HuH-7 (cell line): ENCODE results near the gene P2RX2.

Experiments used
- DNase-seq: peaks from one replicate; pipeline ENCODE4 v3.0.0; 2011; ENCODE audit warnings: low spot score

The P2RX2 gene

DNA sequence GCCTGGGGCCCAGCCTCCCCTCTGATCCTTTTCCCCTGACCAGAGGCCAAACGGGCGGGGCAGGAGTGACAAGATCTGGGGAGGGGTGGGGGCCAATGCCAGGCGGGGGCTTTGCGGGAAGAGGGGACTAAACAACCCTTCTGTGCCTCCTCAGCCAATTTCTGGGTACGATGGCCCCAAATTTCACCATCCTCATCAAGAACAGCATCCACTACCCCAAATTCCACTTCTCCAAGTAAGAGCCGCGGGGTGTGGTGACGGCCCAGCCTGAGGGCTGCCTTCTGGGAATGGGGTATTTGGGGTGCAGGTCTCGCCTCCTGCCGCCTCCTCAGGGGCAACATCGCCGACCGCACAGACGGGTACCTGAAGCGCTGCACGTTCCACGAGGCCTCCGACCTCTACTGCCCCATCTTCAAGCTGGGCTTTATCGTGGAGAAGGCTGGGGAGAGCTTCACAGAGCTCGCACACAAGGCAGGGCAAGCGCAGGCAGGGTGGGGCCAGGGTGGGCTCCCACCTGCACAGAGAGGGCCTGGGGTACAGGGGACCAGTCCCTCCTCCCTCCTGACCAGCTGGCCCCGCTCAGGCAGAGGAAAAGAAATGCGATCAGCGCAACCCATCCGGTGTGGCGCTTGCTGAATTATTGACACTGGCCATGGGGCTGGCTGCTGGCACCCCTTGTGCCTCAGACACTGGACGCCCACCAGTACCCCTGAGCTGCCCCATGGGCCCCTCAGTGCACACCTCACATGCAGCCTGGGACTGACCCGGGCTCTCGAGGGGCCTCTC, 1.7 kb downstream of the P2RX2 start:
- DNase-seq = no peak

DNA sequence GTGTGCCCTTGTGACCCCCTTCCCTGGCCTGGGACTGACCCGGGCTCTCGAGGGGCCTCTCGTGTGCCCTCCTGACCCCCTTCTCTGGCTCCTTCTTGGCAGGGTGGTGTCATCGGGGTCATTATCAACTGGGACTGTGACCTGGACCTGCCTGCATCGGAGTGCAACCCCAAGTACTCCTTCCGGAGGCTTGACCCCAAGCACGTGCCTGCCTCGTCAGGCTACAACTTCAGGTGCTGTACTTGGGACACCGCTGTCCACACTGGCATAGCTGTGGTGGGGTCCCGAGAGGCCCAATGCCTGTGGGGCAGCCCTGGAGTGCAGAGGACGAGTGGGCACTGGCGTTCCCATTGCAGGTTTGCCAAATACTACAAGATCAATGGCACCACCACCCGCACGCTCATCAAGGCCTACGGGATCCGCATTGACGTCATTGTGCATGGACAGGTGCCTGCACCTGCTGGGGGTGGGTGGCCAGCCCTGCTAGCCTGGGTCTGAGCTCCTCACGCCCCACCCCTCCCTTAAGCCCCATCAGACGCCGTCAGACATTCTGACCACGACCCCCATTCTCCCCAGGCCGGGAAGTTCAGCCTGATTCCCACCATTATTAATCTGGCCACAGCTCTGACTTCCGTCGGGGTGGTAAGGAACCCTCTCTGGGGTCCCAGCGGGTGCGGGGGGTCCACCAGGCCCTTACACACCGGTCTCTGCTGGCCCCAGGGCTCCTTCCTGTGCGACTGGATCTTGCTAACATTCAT, 2.5 kb downstream of the P2RX2 start:
- DNase-seq = no peak

DNA sequence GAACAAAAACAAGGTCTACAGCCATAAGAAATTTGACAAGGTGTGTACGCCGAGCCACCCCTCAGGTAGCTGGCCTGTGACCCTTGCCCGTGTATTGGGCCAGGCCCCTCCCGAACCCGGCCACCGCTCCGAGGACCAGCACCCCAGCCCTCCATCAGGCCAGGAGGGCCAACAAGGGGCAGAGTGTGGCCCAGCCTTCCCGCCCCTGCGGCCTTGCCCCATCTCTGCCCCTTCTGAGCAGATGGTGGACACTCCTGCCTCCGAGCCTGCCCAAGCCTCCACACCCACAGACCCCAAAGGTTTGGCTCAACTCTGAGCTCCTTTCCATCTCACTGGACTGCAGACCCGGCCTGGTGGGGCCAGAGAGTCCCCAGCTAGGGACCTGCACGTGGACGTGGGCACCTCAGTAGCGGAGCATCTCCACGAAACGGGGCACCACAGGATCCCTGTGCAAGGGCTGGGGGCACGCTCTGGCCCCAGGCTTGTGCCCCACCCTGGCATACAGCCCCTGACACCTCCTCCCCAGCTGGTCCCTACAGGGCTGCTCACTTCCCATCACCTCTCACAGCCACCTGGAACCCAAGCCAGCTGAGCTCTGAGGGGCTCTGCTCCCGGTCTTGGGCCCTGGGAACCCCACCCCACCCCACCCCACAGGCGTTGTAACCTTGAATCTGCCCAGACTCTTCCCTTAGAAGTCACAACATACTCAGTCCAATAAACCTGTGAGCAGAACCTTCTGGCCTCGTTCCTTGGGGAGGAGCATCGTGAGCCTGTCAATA, 3.3 kb downstream of the P2RX2 start:
- DNase-seq = no peak

DNA sequence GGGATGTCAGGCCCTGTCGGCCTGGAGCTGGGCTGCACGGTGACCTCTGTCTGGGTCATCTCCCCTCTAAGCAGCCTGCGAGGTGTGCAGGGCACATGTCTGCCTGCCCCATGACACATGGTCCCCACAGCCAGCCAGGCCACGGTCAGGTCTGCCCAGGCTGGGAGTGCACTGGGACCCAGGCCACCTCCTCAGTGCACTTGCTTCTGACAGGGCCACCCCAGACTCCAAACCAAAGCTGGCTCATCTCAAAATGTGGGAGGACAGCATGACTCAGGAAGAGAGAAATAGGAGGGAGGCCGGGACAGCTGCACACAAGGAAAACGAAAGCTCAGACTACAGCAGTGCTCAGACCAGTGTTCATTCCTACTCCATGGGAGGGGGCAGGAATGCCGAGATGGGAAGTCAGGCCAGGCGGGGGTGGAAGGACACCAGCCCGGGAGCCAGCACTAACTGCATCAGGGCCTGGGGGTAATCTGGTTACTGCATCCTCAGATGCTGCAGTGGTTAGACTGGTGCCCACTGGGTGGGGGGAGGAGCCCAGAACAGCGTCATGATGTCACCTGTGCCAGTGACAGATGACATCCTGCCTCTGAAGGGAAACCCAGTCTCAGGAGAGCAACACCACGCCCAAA, 4.0 kb downstream of the P2RX2 start:
- DNase-seq = no peak

DNA sequence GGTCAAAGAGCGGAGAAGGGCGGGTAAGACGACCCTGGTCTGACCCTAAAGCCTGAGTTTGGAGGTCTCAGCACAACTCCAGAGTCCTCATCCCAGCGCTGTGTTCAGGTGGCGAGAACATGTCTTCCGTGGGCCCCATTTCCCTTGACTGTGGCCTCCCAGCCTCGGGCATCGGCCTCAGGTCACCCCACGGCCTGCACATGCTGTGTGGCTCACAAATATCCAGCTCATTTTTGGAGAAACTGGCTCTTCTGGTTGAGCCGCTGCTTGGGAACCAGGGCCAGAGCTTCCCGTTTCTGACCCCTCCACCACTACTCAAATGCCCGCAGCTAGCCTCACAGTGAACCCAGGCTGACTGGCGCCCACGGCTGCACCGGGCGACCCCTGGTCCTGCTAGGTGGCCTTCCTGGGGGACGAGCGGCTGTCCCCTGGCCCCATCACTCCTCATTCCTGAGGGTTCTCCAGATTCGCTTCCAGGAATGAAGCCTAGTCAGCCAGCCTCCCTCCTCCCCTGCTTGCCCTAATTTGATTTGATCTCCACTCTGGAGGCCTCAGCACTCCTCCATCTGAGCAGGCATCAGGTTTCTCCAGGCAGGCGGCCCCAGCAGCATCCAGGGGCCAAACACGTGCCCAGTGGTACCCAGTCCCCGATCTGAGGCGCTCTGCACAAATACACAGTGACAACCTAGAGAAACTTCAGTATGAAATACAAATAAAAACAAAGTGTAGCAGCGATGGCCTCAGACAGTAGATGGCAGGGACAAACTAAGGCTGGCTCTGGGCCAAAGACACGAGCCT, 4.7 kb downstream of the P2RX2 start:
- DNase-seq = no peak

DNA sequence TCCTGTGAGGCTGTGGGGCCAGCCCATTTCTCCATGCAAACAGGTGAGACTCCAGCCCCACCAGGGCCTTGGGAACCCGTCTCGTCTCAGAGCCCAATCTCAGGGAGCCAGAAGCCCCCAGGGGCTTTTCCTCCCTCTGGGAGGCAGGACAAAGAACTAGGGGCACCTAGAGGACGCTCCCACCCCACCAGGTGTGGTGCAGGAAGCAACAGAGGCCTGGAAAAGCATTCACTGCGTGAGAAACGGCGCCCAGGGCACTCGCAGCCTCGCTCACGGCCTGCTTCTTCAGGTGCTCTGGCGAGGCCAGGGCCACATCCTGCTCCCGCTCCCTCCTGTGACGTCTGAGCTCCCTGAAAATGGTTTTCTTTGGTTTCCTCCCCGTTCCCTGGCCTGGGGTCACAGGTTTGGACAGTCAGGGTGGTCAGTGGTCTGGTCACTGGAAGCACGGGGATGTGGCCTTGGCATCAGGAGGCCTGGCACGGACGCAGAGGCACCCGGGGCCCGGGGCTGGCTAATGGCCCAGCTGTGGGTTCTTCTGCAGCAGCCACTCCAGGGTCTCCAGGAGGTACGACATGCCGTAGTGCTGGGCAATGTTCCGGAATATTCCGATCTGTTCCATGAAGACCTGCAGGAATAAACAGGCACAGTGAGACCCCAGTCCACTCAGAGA, 5.7 kb downstream of the P2RX2 start:
- DNase-seq = no peak

DNA sequence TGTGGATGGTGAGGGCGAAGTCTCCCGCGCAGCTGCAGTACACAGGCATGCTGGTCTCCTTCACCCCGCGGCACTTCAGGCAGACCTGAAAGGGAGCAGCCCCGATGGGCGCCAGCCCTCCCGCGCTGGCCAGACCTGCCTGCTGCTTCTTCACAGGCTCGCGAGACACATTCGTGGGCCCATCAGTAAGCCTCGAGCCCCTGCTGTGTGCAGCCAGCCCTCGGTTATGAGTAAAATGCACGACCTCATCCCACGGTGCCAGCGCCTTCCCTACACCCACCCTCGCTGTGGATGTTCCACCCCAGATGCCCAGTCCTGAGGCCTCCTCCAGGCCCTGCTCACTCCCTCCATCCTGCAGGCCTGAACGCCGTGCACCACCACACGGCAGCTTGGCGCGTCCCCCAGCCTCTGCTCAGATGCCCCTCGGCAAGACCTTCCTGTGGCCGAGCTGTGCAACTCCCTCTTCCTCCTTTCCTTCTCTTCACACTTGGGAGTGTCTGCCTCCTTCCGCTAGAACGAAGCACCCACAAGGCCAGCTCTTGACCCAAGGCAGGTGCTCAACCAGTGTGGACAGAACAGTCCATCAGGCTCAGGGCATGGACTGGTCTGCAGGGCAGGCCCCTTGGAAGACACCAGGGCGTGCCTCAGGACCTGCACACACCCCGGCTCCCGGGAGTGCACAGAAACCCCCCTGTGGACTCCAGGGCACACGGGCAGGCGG, 6.5 kb downstream of the P2RX2 start:
- DNase-seq = no peak

DNA sequence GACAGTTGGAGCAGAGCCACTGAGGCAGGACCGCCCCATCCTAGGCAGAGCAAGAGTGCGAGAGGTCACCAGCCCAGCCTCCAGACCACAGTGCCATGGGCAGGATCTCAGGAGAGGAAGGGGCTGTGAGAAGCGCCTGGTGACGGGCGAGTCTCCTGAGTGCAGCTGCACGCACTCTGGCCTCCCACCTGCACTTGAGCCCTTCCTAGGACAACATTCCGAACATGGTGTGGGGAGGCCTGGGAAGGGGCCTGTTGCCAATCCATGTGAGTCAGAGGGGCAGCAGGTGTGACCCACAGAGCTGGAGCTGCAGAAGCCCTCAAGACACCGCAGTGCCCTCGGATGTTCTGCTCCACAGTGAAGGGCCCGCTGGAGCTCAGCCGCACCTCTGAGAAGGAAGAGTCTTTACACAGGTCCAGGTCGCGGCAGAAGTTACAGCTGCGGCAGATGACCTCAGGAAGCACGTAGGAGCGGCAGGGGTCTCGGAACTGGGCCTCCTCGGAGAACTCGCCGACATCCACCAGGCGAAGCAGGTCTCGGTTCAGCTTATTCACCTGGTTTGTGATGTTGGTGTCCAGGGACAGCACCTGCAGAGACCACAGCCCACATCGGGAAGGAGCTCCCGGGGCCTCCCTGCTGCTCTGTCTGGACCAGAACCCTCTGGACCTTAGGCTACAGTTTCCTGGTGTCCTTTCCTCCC, 7.3 kb downstream of the P2RX2 start:
- DNase-seq = no peak

DNA sequence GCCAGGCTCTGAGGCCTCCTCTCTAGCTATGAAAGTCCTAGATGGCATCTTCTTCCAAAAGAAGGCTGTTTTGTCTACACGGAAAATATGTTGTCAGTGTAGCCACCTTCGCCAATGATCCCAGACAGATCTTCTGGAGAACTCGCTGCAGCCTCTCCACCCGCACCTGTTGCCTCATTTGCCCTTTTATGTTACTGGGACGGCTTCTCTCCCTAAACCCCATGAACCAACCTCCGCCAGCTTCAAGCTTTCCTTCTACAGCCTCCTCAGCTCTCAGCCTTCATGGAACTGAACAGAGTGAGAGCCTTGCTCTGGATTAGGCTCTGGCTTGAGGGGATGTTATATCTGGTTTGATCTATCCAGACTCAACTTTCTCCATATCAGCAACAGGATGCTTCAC, 10.8 kb downstream of the P2RX2 start:
- DNase-seq = no peak

DNA sequence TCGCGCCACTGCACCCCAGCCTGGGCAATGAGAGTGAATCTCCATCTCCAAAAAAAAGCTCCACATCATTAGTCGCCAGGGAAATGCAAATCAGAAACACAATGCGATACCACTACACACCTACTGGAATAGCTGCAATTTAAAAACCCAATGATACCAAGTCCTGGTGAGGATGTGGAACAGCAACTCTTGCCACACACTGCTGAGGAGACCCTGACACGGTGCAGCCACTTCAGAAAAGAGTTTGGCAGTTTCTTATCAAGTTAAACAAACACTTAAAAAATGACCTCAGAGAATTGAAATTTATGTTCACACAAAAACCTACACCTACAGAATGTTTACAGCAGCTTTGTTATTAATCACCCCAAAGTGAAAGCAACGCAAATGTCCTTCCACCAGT, 12.1 kb downstream of the P2RX2 start:
- no peak for DNase-seq

DNA sequence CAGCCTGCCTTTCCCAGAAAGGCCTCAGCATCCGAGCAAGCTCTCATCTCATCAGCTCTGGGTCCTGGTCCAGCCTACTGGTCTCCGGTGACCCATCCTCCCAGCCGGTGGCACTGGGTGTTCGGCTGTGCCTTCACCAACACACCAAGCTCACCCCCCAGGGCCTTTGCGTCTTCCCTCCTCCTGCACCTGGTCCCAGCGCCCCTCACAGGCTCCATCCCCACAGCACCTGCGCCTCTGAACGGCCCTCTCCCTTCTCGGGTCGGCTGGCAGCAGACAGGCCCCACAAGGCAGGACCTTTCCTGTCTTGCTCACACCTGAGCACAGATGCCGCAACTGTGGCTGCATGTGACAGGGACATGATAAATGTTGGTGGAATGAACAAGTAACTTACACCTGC, 13.1 kb downstream of the P2RX2 start:
- no peak for DNase-seq

DNA sequence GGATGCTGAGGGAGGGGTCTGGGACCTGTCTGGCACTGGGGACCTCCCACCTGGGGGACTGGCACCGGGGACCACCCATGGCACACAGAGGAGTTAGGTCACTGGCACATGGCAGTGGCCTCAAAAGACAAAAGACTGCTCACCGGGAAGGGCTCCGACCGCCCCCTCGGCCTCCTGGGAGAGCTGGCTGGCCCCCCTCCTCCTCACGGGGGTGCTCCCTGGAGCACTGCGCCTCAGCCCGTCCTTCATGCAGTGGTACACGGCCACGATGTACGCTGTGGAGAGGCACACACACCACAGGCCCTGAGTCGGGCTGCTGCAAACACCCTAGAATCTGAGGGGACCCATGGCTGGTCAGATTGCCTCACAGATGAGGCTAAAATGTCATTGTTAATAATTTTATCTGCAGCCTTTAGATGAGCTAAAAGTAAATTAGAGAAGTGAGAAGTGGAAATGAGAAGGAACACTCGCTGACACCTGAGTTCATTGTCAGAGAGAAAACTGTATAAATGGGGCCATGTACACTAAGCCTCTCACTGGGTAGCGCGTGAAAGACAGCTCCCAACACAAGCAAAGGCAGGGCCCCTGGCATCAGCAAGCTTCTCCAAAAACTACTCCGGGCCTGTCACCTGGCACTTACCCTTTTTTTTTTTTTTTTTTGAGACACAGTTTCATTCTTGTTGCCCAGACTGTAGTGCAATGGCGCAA, 14.1 kb downstream of the P2RX2 start:
- no peak for DNase-seq

DNA sequence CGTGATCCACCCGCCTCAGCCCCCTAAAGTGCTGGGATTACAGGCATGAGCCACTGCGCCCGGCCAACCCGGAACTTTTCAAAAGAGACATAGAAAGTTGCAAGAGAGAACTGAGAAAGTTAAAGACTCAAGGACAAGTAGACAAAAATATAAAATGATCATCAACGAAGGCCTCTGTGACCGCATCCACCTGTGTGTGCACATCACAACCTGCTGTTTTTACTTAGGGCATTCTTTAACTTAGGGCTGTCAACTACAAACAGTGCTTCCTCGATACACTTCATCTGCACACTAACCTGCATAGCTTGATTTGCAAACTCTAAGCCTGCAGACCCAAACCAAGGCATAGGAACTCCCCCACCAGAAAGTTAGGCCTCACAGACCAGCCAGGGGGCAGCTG, 14.8 kb downstream of the P2RX2 start:
- no peak for DNase-seq

DNA sequence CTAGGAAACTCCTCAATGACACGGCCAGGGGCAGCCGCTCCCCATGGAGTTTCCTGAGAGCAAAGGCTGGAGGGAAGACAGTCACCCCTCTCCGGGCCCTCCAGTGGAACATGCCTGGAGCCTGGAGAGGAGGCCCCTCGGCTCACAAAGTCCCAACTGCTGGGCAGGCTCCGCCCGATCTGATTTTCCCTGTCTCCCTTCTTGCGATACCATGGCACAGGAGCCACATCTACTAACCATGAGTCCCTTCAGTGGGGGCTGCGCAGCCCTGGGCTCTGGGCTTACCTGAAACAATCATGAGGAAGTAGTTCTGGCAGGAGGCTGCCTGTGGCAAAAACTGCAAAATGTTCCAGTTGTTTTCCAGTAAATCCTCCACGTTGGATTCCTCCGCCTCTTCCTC, 15.3 kb downstream of the P2RX2 start:
- DNase-seq = no peak

DNA sequence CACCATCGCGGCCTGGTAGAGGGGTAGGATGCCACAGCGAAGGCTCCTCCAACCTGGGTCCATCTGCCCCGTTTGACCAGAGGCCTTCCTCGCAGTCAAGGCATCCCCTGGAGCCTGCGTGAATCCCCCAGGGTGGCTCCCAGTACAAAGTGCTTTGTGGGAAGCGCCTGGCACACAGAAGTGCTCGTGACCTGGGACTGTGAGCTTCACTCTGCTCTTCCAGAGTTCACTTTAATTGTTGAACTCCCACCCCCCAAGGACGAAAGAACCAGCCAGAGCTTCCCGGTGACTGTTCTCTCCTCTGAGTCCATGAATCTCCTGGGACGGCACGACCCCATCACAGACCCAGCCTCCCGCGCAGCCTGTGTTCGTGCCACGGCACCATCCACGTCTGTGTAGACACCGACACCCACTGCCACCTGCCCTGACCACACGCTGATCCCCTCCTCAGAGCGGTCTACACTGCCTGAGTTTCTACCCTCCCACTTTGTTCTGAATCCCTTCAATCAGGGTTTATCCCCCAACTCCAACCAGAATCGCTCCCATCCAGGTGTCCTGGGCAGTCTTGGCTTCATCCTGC, 15.9 kb downstream of the P2RX2 start:
- no peak for DNase-seq

DNA sequence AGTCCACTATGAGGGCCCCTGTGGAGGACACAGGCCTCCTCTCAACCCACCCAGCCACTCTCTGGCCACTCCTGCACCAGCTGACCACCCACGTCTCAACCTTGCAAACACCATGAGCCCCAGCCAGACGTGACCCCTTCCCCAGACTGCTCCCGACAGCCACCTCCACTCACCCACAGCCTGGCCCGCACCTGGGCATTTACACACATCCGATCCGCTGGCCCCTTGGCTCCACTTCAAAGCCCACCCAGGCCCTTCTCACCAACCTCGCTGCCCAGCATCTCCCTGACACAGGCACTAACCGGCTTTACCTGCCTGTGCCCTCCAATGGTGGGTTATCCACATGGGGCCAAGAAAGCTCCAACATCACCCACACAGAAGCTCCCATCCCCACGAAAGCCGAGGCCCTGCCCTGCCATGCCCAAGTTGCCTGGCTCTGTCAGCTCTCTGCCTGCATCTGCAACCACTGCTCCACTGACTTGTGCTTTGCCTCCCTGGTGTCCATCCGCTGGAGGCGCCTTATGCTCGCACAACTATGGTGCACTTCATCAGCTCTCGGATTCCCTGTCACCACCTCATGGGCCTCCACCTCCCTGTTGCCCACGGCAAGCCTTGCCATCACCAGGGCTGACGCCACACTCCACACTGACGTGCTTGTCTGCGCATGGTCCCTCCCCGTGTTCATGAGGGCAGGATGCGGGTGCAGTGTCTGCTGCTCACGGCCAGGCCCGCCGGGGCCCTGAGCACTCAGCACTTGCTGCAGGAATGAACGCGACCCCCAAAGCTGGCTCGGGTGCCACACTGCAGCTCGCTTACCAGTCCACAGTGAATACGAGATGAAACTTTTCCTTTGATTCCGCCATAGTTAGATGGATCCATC, 16.7 kb downstream of the P2RX2 start:
- DNase-seq = no peak

DNA sequence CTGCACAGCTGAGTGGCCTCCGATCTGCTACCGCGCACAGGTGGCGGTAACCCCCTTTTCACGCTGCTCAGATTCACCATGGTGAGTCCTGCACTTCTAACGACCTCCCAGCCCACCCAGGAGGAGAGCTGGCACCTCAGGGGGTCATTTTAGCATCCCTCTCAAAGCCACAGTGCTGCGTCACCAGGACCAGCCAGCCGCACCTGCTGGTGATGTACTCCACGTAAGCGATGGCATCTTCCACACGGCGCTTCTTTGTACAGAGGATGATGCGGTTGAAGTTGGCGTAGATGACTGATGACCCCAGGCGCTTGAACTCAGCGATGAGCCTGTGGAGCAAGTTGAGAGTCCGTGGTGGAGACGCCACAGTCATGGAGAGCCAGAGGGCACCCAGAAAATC, 19.2 kb downstream of the P2RX2 start:
- DNase-seq = no peak
